HG03135 (cell line): Measurements from ENCODE around the gene SEPTIN3.
"Not testable (repeated sequence)": the region's sequence is repeated elsewhere in the genome, so short reads cannot be mapped to it uniquely, and the experiment has no call there.

Experiments
- ATAC-seq: cut with Tn5 transposase; IDR thresholded peaks from one replicate; pipeline ENCODE4 v1.9.1; 2021; ENCODE audit warnings: mild to moderate bottlenecking, moderate library complexity; ENCODE audit not compliant: unreplicated experiment

SEPTIN3 gene

DNA sequence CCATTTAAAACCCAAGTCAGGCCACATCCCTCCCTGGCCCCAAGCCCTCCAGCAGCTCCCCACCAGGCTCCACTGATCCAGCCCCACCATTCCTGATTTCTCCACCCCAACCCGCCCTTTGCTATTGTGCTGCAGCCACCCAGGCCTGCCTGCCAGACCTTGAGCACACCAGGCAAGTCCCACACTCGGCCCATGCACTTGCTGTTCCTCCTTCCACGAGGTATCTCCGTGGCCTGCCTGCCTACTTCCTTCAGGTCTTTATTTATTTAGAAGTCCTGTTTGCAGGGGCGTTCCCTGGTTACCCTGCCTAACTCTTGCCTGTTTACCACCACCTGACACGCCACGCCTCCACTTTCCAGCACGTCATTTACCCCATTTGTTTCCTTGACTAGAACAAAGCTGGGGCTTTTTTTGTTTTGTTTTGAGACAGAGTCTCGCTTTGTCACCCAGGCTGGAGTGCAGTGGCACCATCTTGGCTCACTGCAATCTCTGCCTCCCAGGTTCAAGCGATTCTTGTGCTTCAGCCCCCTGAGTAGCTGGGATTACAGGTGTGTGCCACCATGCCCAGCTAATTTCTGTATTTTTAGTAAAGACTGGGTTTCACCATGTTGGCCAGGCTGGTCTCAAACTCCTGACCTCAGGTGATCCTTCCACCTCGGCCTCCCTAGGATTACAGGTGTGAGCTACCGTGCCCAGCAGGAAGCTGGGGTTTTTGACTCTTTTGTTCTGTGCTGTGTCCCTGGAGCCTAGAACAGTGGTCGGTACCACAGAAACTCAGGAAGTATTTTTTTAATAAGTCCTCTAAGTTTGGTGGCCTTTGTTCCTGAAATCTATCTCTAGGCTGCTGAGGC, 29.0 kb upstream of the SEPTIN3 start:
- ATAC-seq, result peak; percentile 53

DNA sequence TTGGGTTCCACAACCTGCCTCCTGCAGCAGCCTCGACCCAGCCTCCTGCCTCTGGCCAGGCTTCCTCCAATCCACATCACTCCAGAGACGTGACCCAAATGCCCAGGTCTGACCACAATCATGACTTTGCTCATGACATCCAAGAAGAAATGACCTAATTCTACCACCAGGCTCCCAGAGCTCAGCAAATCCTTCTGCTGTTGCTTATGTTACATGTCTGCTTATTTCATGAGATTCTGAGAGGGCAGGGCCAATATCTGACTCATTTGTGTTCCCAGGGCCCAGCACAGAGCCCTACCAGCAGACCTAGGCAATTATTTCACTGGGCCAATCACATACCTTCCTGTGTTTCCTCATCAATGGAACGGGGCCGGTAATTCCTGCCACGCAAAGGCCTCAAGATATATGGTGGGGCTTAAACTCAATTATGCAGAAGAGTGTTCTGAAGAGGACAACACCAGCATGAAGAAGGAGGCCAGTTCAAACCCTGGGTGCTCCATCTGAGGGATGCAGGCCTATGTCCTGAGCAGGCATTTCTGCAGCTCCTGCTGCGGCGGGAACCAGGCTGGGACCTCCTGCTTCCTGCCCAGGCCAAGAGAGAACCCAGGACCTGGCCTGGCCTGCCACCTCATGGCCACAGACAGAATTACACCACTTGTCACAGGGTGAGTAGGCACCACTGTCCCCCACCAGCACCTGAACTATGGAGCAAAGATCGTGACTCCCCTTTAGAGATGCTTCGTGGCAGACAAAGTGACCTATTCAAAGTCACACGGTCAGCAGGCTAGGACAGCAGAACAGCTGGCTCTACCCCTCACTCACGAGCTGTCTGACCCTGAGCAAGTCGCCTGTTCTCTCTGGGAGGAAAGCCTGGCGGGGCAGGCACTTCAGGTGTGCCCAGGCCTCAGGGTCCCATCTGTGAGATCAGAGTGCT, 28.1 kb upstream of the SEPTIN3 start:
- peak; percentile 30 for ATAC-seq

DNA sequence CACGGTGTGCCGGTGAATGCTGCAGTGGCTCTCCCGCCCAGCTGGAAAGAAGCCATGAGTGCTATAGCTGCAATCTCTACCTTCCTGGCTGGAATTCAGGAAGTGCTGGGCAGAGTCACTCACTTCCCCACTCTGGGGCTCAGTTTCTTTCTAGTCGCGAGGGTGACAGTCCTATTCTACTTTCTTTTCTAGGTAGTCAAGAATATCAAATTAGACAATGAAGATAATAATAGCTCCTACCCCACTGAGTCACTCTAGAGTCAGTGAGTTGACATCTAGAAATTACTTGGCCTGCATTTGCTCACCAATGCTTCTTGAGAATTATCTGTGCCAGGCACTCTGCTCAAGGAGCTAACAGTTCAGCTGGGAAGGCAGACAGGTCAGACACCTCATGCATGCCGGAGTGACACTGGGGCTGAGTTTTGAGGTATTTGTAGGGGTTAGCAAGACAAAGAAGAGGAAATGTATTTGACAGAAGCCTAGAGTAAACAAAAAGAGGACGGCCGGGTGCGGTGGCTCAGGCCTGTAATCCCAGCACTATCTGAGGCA, 25.5 kb upstream of the SEPTIN3 start:
- no peak for ATAC-seq

GRCh38 chr22:41946629-41947423, 22.4 kb upstream of the SEPTIN3 start, which contains the start of gene CENPM:
TSS of gene CENPM (minus strand) at chr22:41947152. CDS start at chr22:41947076, 76 bp downstream.
- ATAC-seq, result peak; percentile 78

DNA sequence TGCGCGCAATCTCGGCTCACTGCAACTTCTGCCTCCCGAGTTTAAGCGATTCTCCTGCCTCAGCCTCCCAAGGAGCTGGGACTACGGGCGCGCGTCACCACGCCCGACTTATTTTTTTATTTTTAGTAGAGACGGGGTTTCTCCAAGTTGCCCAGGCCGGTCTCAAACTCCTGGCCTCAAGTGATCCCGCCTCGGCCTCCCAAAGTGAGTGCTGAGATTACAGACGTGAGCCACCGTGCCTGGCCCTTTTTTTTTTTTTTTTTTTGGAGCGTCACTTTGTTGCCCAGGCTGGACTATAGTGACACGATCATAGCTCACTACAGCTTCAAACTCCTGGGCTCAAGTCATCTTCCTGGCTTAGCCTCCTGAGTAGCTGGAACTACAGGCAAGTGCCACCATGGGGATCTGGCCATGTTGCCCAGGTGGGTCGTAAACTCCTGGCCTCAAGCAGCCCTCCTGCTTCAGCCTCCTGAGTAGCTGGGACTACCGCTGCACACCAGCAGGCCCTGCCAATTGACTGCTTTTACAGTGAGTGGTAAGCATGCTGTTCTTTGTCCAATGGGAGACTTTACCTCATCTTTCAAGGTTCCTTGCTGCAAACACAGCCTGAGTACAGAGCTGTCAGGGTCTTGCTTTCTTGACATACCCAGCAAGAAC, 21.7 kb upstream of the SEPTIN3 start:
- ATAC-seq, result no peak

DNA sequence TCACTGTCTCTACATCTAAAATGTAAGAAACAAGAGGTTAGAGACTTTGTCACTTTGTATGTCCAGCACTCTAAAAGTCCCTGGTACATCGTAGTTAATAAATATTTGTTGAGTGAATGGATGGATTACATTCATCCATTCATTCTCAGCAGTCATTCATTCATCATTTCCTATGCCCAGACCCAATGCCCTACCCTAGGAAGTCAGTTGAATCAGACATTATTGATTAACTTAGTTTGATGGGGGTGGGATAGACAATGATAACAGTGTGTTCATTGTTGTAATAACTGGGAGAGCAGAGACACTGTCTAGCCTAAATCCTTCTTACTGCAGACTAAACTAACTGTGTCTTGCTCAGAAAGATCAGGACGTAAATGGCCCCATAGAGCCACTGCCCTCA, 21.1 kb upstream of the SEPTIN3 start:
- no peak for ATAC-seq

- ATAC-seq, result not testable (repeated sequence)
Observed at GRCh38 chr22:41948928-41949296, 20.3 kb upstream of the SEPTIN3 start.

GRCh38 chr22:41949297-41949965, 19.8 kb upstream of the SEPTIN3 start:
- no peak for ATAC-seq

DNA sequence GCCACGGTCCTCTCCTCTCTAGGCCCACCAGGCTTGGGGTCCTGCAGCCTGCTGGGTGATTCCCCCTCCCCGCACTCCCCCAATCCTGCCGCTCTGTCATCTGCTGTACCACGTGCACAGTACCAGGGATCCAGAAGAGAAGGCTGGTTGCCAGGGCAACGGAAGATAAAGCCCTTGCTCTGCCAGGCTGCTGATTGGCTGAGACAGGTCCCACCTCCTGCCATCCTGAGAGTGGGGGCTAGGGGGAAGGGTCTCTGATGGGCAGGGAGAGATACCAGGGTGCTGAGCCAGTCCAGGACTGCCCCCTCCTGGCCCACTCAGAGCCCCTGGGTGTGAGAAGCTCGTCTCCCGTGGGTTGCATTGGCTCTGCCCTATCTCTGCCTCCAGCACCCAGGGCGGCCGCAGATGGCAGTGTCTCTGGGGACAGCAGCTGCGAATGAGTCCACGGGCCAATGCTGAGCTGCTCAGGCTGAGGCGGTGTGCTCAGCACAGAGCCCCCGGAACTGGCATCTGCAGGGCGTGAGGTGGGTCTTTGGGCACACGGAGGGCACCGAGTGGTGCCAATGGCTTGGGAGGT, 17.3 kb upstream of the SEPTIN3 start, which contains the start of gene SMIM45:
TSS of gene SMIM45 (plus strand) at position 253 of the 577 bp plus-strand sequence.
- ATAC-seq, result no peak

DNA sequence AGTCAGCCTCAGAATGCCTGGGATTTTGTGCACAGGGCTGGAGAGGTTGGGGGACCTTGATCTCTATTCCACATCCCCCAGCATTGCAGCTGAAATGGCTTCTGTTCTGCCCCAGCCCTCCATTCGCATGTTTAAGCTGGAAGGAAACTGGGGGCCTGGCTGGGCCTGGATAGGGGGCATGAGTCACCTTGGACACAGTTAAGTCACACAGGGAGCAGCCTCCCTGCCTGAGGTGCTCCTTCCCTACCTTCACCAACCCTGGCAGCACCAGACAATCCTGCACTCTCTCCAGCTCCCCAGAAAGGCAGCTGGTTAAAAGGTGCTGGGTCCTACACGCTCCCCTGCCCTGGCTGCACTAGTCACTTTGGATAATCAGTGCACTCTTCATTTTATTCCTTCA, 16.5 kb upstream of the SEPTIN3 start:
- ATAC-seq, result no peak

- peak; percentile 38 for ATAC-seq
Observed at GRCh38 chr22:41957941-41958556, 11.2 kb upstream of the SEPTIN3 start.

DNA sequence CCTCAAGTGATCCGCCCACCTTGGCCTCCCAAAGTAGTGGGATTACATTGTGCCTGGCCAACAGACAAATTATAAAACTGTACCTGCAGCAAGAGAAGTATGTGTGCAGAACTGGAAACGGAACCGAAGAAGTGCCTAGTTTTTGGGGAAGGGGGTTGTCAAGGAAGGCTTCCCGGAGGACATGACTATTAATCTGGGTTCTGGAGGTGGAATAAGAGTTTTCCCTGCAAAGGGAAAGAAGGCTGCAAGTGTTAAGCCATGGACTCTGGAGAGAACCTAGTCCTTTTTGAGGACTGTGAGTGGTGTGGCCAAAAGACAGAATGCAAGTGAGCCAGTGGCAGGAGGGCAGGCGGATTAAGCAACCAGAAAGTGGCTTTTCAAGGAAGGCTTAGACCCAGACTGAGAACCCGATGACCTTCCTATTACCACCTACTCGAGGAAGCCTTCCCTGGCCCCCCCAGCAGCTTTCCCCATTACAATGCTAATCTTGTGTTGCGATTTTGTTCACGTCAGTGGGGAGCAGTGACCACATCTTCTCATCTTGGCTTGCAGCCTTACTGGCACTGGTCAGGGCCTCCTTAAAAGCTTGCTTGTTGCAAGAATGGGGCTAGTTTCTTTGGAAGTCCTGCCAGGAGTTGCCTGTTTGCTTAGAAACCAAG, 5.7 kb upstream of the SEPTIN3 start:
- ATAC-seq, result no peak

- no peak for ATAC-seq
Observed at GRCh38 chr22:41964112-41964491, 5.1 kb upstream of the SEPTIN3 start.

DNA sequence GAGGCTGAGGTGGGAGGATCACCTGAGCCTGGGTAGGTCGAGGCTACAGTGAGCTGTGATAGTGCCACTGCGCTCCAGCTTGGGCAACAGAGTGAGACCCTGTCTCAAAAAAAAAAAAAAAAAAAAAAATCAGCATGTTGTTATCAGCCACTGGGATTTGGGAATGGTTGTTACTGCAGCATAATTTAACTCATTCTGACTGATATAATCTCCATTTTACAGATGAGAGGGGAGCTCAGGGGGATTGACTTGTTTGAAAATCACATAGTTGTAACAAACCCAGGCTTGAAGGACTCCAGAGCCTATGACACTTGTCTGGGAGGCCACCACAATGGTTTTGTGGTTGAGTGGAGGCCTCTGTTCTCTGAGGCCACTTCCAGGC, 3.0 kb upstream of the SEPTIN3 start:
- ATAC-seq, result no peak

- ATAC-seq, result no peak
Observed at GRCh38 chr22:41966607-41967240, 2.5 kb upstream of the SEPTIN3 start.

DNA sequence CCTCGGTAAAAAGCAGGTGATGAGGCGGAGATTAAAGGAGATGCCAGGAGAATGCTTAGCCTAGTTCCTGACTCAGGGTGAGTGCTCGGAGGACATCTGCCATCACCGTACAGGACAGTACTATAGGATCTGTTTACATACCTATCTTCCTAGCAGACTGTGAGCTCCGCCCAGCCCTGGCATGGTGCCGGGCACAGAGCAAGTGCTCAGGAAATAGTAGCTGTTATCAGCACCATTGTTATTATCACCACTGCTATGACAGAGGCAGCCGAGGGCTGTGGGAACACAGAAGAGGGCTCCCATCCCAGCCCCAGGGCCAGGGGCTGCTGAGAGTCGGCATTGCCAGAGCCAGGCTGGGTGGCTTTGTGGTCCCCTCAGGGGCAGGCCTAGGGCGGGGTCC, 642 bp upstream of the SEPTIN3 start:
- ATAC-seq, result no peak

GRCh38 chr22:41970601-41971000, 1.4 kb downstream of the SEPTIN3 start:
- no peak for ATAC-seq

GRCh38 chr22:41971431-41971830, 2.2 kb downstream of the SEPTIN3 start:
- no peak for ATAC-seq
